Upper lobe of right lung (tissue), 1 donor: Measurements from ENCODE around the gene GRIK2. TPM values are rescaled to one million over a fixed set of nuclear protein-coding genes. Genes with fewer than 3 reads are reported as not detected.

Experiments used
- ATAC-seq: fragments of 200-7000 bp; cut with Tn5 transposase; one replicate; pipeline ENCODE4 v1.9.1; 2020; ENCODE audit warnings: mild to moderate bottlenecking, moderate library complexity
- DNase-seq: peaks from one replicate; pipeline ENCODE4 v3.0.0-alpha.2; 2020
- H3K27ac ChIP-seq: fragments of 200-600 bp; one replicate; pipeline ENCODE4 v1.8.0; 2022
- H3K27me3 ChIP-seq: fragments of 200-600 bp; one replicate; pipeline ENCODE4 v1.8.0; 2022; ENCODE audit warnings: mild to moderate bottlenecking
- H3K36me3 ChIP-seq: fragments of 200-600 bp; one replicate; pipeline ENCODE4 v1.8.0; 2022
- H3K4me1 ChIP-seq: fragments of 200-600 bp; one replicate; pipeline ENCODE4 v1.8.0; 2022
- H3K4me3 ChIP-seq: fragments of 200-600 bp; one replicate; pipeline ENCODE4 v1.8.0; 2022; ENCODE audit warnings: mild to moderate bottlenecking
- H3K9me3 ChIP-seq: fragments of 200-600 bp; one replicate; pipeline ENCODE4 v1.8.0; 2022
- CTCF ChIP-seq: fragments of 200-600 bp; IDR thresholded peaks from one replicate; pipeline ENCODE4 v1.8.0; 2022; ENCODE audit warnings: antibody characterized with exemption
- intact Hi-C: fragments of 100-400 bp; cut with DNase I; formaldehyde crosslinking; loops from one replicate; pipeline ENCODE4 v1.11.0; 2022
- total RNA-seq: library from RNA; stranded (reverse); fragmentation: NEBNext Ultra II Directional; extraction: Animal tissue kit (Norgen Biotek cat#: 25700); gene quantifications from one replicate; pipeline ENCODE4 v1.2.1, GENCODE V29; 2021
- donor health status: DM: no; HTN: yes; CAD: no; lungs with severe emphysema.

The GRIK2 gene
- total RNA-seq, 1 donor from 2014 or later: 0.38 TPM

GRCh38 chr6:101539510-101540245 lies 146.2 kb downstream of the GRIK2 start:
- H3K4me1 ChIP-seq: no peaks in the 10 kb centered on the region
- H3K27ac ChIP-seq: no peak overlapping the region
- DNase-seq (no peak), ATAC-seq (no peak)
- no peaks in the 10 kb centered on the region for H3K36me3 ChIP-seq
- H3K27me3 ChIP-seq: no peaks in the 10 kb centered on the region
- H3K4me3 ChIP-seq: no peak overlapping the region
- no peak for TF ChIP-seq CTCF
- H3K9me3 ChIP-seq: no peaks in the 10 kb centered on the region
- intact Hi-C loops: no loop called here

DNA sequence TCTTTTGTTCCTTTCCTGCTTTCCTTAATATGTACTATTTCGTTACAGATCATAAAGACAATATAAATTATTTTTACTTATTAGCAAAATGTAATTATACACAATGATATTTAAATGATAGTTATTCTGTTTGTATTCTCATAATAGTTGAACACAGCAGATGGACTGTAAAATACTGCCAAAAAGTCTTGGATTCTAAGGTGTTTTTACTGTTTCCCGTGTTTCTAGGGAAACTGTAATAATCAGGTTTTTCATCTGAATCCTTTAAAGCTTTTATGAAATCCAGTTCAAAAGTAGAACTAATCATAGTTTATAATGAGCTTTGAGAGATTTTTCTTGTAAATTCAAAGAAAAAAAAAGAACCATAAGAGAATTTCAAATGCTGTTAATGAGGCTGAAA lies 148.4 kb downstream of the GRIK2 start:
- no peaks in the 10 kb centered on the region for H3K36me3 ChIP-seq
- no peaks in the 10 kb centered on the region for H3K9me3 ChIP-seq
- no peak overlapping the region for H3K27ac ChIP-seq
- intact Hi-C loops: no loop called here
- no peak overlapping the region for H3K4me3 ChIP-seq
- no peak for TF ChIP-seq CTCF
- ATAC-seq (no peak), DNase-seq (no peak)
- H3K4me1 ChIP-seq: no peaks in the 10 kb centered on the region
- H3K27me3 ChIP-seq: no peaks in the 10 kb centered on the region

DNA sequence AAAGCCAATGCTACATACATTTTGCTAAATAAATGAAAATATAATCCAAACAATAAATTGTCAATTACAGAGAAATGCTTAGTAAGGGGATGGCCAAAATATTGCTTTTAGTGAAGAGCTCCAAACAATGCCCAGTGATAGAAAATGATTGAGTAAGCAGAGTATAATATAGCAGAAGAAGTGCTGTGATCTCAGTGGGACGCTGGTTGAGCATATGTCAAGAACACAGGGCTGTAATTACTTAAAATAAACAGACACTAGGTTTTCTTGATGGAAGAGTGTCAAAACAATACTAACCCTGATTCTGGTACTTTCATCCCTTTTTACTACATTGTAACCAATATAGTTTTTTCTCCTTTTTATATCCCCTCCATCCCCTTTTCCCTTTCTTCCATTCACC lies 150.3 kb downstream of the GRIK2 start:
- Histone ChIP-seq H3K27me3 (no peaks in the 10 kb centered on the region), H3K4me3 (no peak overlapping the region), H3K36me3 (no peaks in the 10 kb centered on the region), H3K9me3 (no peaks in the 10 kb centered on the region), H3K27ac (no peak overlapping the region), H3K4me1 (no peaks in the 10 kb centered on the region)
- ATAC-seq (no peak), DNase-seq (no peak)
- intact Hi-C loops: no loop called here
- TF ChIP-seq CTCF: no peak

GRCh38 chr6:101544286-101544685 lies 150.8 kb downstream of the GRIK2 start:
- no peaks in the 10 kb centered on the region for H3K27me3 ChIP-seq
- no peak for TF ChIP-seq CTCF
- no peaks in the 10 kb centered on the region for H3K4me1 ChIP-seq
- no peak for ATAC-seq
- no peak for DNase-seq
- H3K9me3 ChIP-seq: no peaks in the 10 kb centered on the region
- H3K36me3 ChIP-seq: no peaks in the 10 kb centered on the region
- no peak overlapping the region for H3K27ac ChIP-seq
- H3K4me3 ChIP-seq: no peak overlapping the region
- intact Hi-C loops: no loop called here

DNA sequence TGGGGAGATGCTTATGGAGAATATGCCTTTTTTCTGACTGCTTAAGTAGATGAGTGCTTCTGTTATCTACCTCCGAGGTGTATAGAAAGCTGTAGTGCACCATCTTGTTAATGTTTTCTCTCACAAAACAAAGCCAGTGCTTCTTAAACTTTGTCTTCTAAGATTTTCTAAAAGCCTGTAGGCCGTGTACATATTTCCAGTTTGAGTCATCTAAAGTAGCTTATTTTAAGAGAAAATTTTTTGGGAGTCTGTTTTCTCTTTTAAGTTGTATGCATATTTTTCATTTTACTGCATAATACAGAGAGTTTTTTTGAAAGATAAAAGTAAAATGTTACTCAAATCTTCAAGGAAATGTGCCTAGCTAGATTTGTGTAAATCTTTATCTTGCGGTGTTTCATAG lies 151.7 kb downstream of the GRIK2 start:
- intact Hi-C loops: no loop called here
- no peak overlapping the region for H3K27ac ChIP-seq
- no peak overlapping the region for H3K4me3 ChIP-seq
- no peak for TF ChIP-seq CTCF
- DNase-seq (no peak), ATAC-seq (no peak)
- H3K4me1 ChIP-seq: no peaks in the 10 kb centered on the region
- no peaks in the 10 kb centered on the region for H3K9me3 ChIP-seq
- H3K36me3 ChIP-seq: no peaks in the 10 kb centered on the region
- H3K27me3 ChIP-seq: no peaks in the 10 kb centered on the region

DNA sequence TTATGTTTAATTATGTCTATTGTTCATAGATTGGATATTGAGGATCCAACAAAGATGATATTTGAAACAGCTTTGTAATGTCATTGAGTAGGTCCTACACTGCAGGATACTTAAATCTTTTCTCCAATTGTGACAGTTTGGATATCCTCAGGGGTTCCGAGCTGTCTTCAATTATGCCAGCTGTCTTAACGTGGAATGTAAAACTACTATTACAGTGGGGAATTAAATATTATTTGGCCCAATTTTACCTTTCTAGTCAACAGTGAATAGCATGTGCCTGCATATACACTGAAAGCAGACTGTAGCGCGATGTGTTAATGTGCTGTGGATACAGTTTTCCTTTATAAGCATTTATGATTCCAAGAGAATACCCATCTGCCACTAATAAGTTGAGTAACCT lies 156.9 kb downstream of the GRIK2 start:
- ATAC-seq (no peak), DNase-seq (no peak)
- intact Hi-C loops: no loop called here
- no peaks in the 10 kb centered on the region for H3K27me3 ChIP-seq
- TF ChIP-seq CTCF: no peak
- no peaks in the 10 kb centered on the region for H3K4me1 ChIP-seq
- no peak overlapping the region for H3K27ac ChIP-seq
- no peak overlapping the region for H3K4me3 ChIP-seq
- H3K36me3 ChIP-seq: no peaks in the 10 kb centered on the region
- no peaks in the 10 kb centered on the region for H3K9me3 ChIP-seq
